CD14-positive monocyte (primary cell): Measurements from ENCODE around the gene HSPA4. TPM values are rescaled to one million over a fixed set of nuclear protein-coding genes. Genes with fewer than 3 reads are reported as not detected.

Source experiments
- DNase-seq, 3 donors: peaks; one replicate each; pipeline ENCODE4 v3.0.0-alpha.2; 2011 to 2022
- H2AFZ ChIP-seq: 2 replicates; pipeline ENCODE4 v1.6.0; 2012; ENCODE audit warnings: mild to moderate bottlenecking, low read depth, low read length, inconsistent platforms; ENCODE audit not compliant: insufficient read depth, poor library complexity, severe bottlenecking
- H3K27ac ChIP-seq, 2 donors: 1 replicate in 1 of 2; 2 replicates in 1 of 2; pipeline ENCODE4 v1.5.1; 2012 to 2013; ENCODE audit warnings: low read length in 2 of 2, control low read depth in 1 of 2, inconsistent platforms in 1 of 2, low read depth in 1 of 2, mild to moderate bottlenecking in 1 of 2
- H3K27me3 ChIP-seq, 2 donors: one replicate each; pipeline versions ENCODE4 v1.6.0 to v1.6.1; 2011 to 2013; ENCODE audit warnings: low read length in 2 of 2; ENCODE audit not compliant: control insufficient read depth in 2 of 2, insufficient read depth in 2 of 2
- H3K36me3 ChIP-seq, 2 donors: replicated peaks in 1 of 2; 1 replicate in 1 of 2; 2 replicates in 1 of 2; pipeline versions ENCODE4 v1.5.1 to v1.6.1; 2012 to 2013; ENCODE audit warnings: low read length in 2 of 2, control low read depth in 1 of 2, inconsistent platforms in 1 of 2, mild to moderate bottlenecking in 1 of 2; ENCODE audit not compliant: insufficient read depth in 2 of 2, control insufficient read depth in 1 of 2
- H3K4me1 ChIP-seq, 2 donors: 1 replicate in 1 of 2; 2 replicates in 1 of 2; pipeline versions ENCODE4 v1.5.1 to v1.6.1; 2012 to 2013; ENCODE audit warnings: low read length in 2 of 2, control low read depth in 1 of 2, inconsistent platforms in 1 of 2, mild to moderate bottlenecking in 1 of 2, moderate library complexity in 1 of 2; ENCODE audit not compliant: insufficient read depth in 2 of 2, control insufficient read depth in 1 of 2
- H3K4me2 ChIP-seq: replicated peaks from 2 replicates; pipeline ENCODE3; 2012; ENCODE audit warnings: low read length, moderate library complexity, mild to moderate bottlenecking; ENCODE audit not compliant: poor library complexity, severe bottlenecking; ENCODE audit errors: extremely low read depth
- H3K4me3 ChIP-seq, 3 experiments: fragments of 200-600 bp in 1 of 3; sonication (generic) in 1 of 3; replicated peaks in 1 of 3; 1 replicate in 2 of 3; 2 replicates in 1 of 3; pipeline ENCODE4 v1.5.1; 2011 to 2013; ENCODE audit warnings: low read length in 3 of 3, mild to moderate bottlenecking in 3 of 3, control low read depth in 2 of 3, low read depth in 2 of 3, inconsistent platforms in 1 of 3, moderate library complexity in 1 of 3
- H3K79me2 ChIP-seq: 2 replicates; pipeline ENCODE4 v1.6.0; 2012; ENCODE audit warnings: mild to moderate bottlenecking, control low read depth, inconsistent platforms, low read length, moderate library complexity; ENCODE audit not compliant: insufficient read depth
- H3K9ac ChIP-seq: 2 replicates; pipeline ENCODE4 v1.6.0; 2017; ENCODE audit warnings: low read length, mild to moderate bottlenecking; ENCODE audit not compliant: insufficient read depth, poor library complexity, severe bottlenecking
- H3K9me3 ChIP-seq, 2 donors: replicated peaks in 1 of 2; 1 replicate in 1 of 2; 2 replicates in 1 of 2; pipeline versions ENCODE4 v1.5.1 to v1.6.1; 2012 to 2013; ENCODE audit warnings: low read length in 2 of 2, control low read depth in 1 of 2; ENCODE audit not compliant: control insufficient read depth in 1 of 2, insufficient read depth in 1 of 2
- H4K20me1 ChIP-seq: 2 replicates; pipeline ENCODE4 v1.6.0; 2012; ENCODE audit warnings: mild to moderate bottlenecking, low read length, control low read depth, moderate library complexity; ENCODE audit not compliant: insufficient read depth
- H3K27ac Mint-ChIP-seq, 7 donors: one replicate each; pipeline ENCODE4 v1.8.0; 2020; ENCODE audit warnings: mild to moderate bottlenecking in 7 of 7, mixed read lengths in 7 of 7, moderate library complexity in 6 of 7, inconsistent platforms in 2 of 7
- H3K27me3 Mint-ChIP-seq, 3 donors: one replicate each; pipeline ENCODE4 v1.8.0; 2021 to 2022; ENCODE audit warnings: low read depth in 3 of 3, mild to moderate bottlenecking in 3 of 3, mixed read lengths in 3 of 3, moderate library complexity in 3 of 3, inconsistent platforms in 1 of 3
- H3K36me3 Mint-ChIP-seq, 2 donors: one replicate each; pipeline ENCODE4 v1.8.0; 2020; ENCODE audit warnings: mixed read lengths in 2 of 2, inconsistent platforms in 1 of 2, mild to moderate bottlenecking in 1 of 2
- H3K4me1 Mint-ChIP-seq: one replicate; pipeline ENCODE4 v1.8.0; 2020; ENCODE audit warnings: mild to moderate bottlenecking, mixed read lengths
- H3K4me3 Mint-ChIP-seq, 2 donors: one replicate each; pipeline ENCODE4 v1.8.0; 2020; ENCODE audit warnings: mild to moderate bottlenecking in 2 of 2, mixed read lengths in 2 of 2, moderate library complexity in 1 of 2
- H3K9me3 Mint-ChIP-seq, 7 donors: one replicate each; pipeline ENCODE4 v1.8.0; 2020 to 2022; ENCODE audit warnings: mixed read lengths in 7 of 7, mild to moderate bottlenecking in 6 of 7, moderate library complexity in 6 of 7, inconsistent platforms in 2 of 7
- WGBS: methylation state at CpG from one replicate; pipeline ENCODE4 v1.1.5; 2013; ENCODE audit warnings: missing lambda C conversion rate; ENCODE audit not compliant: insufficient coverage; 5-methylcytosine and 5-hydroxymethylcytosine counted together
- intact Hi-C, 2 donors: fragments of 100-400 bp; cut with micrococcal nuclease; formaldehyde crosslinking; loops; one replicate each; pipeline versions ENCODE4 v1.15.0 to v1.15.1; 2023
- polyA plus RNA-seq, 3 donors: library from polyadenylated mRNA; depleted of rRNA in 1 of 3; unstranded in 2 of 3; stranded (reverse) in 1 of 3; fragments of 300-500 nt in 2 of 3; fragments of >200 nt in 1 of 3; fragmentation: Illumina TruSeq in 2 of 3; gene quantifications; 1 replicate in 2 of 3; 2 replicates in 1 of 3; pipeline ENCODE4 v1.2.3, GENCODE V29; 2012 to 2021
- small RNA-seq: library from RNA; depleted of rRNA; stranded (forward); fragments of <200 nt; gene quantifications from one replicate; pipeline ENCODE3, GENCODE V24; 2012; ENCODE audit warnings: low read depth; ENCODE audit not compliant: insufficient read length
- TF ChIP-seq, protein P1 (sequence below): fragments of 200-600 bp; IDR thresholded peaks from one replicate; pipeline ENCODE4 v1.8.0; 2022; ENCODE audit warnings: antibody characterized with exemption, mild to moderate bottlenecking

HSPA4 gene
- polyA plus RNA-seq, 3 donors: 15.7 to 52.0 (median 27.7) TPM

DNA sequence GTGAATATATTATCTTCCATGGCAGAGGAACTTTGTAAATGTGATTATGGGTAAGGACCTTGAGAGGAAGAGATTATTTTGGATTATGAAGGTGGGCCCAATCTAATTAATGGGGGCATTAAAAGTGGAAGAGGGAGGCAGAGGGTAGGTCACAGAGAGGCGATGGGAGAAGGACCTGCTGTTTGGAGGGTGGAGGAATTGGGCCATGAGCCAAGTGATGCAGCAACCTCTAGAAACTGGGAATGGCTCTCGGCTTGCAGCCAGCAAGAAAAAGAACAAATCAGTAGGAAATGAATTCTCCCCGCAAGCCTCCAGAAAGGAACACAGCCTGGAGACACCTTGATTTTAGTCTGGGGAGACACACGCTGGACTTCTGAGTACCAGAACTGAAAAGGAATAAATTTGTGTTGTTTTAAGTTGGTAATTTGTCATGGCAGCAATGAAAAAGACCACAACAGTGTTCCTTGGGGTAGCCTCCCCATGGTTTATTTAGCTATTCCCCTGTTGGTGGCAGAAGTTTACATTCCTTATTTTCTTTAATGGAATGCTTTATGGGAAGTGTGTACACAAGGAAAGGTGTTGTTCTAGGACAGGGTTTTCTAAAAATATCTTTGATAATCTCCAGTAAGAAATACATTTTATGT, 103.6 kb downstream of the HSPA4 start:
- Histone ChIP-seq H3K4me1 (no peaks in the 10 kb centered on the region), H3K36me3 (no peaks in the 10 kb centered on the region), H2AFZ (no peak overlapping the region), H3K27me3 (no peaks in the 10 kb centered on the region), H4K20me1 (no peaks in the 10 kb centered on the region), H3K4me3 (no peak overlapping the region), H3K79me2 (no peaks in the 10 kb centered on the region), H3K9me3 (no peaks in the 10 kb centered on the region), H3K27ac (no peak overlapping the region), H3K4me2 (no peak overlapping the region), H3K9ac (no peak overlapping the region)
- intact Hi-C loops: no loop called here
- Mint-ChIP-seq H3K27me3 (peaks cover 0 to 2% (median 2%) of the 10 kb centered on the region in 3 donors), H3K9me3 (peaks cover 0 to 2% (median 0%) of the 10 kb centered on the region in 7 donors), H3K27ac (no peak overlapping the region), H3K4me3 (no peak overlapping the region), H3K36me3 (no peaks in the 10 kb centered on the region), H3K4me1 (no peaks in the 10 kb centered on the region)
- TF ChIP-seq, protein P1, sequence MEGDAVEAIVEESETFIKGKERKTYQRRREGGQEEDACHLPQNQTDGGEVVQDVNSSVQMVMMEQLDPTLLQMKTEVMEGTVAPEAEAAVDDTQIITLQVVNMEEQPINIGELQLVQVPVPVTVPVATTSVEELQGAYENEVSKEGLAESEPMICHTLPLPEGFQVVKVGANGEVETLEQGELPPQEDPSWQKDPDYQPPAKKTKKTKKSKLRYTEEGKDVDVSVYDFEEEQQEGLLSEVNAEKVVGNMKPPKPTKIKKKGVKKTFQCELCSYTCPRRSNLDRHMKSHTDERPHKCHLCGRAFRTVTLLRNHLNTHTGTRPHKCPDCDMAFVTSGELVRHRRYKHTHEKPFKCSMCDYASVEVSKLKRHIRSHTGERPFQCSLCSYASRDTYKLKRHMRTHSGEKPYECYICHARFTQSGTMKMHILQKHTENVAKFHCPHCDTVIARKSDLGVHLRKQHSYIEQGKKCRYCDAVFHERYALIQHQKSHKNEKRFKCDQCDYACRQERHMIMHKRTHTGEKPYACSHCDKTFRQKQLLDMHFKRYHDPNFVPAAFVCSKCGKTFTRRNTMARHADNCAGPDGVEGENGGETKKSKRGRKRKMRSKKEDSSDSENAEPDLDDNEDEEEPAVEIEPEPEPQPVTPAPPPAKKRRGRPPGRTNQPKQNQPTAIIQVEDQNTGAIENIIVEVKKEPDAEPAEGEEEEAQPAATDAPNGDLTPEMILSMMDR: no peak
- no peak for DNase-seq
- 96% methylated on average over 4 of the region's 4 CpGs for WGBS

Small RNA genes lying within 50 kb of the gene (small RNA-seq; reads per million reads assigned to genes)
- not detected for gene AC113410.1
- not detected for gene AC113410.3

Other genes with a start within 250 kb of the HSPA4 start
- gene SOWAHA, start 238.7 kb upstream of the HSPA4 start, polyA plus RNA-seq: not detected
- gene SHROOM1, start 221.4 kb upstream of the HSPA4 start, polyA plus RNA-seq: 10 to 100 TPM in 2 of 3 donors, 1 to 10 TPM in 1; 6.4 to 27.0 (median 16.1) TPM
- gene GDF9, start 185.5 kb upstream of the HSPA4 start, polyA plus RNA-seq: under 1 TPM in 1 of 3 donors, not detected in 2; 0.55 TPM
- gene UQCRQ, start 185.4 kb upstream of the HSPA4 start, polyA plus RNA-seq: 100 to 1,000 TPM in 2 of 3 donors, 10 to 100 TPM in 1; 81.6 to 880 (median 879) TPM
- gene LEAP2, start 178.3 kb upstream of the HSPA4 start, polyA plus RNA-seq: 1 to 10 TPM in 1 of 3 donors, under 1 TPM in 2; 0.59 to 2.3 (median 0.88) TPM
- 10 to 100 TPM in 2 of 3 donors, 1 to 10 TPM in 1; 9.7 to 17.7 (median 17.6) TPM for gene AFF4, start 88.4 kb upstream of the HSPA4 start, polyA plus RNA-seq
- 10 to 100 TPM; 10.7 to 52.7 (median 45.3) TPM for gene ZCCHC10, start 25.5 kb upstream of the HSPA4 start, polyA plus RNA-seq